ENCODE data around the gene PEX5L.

DNA sequence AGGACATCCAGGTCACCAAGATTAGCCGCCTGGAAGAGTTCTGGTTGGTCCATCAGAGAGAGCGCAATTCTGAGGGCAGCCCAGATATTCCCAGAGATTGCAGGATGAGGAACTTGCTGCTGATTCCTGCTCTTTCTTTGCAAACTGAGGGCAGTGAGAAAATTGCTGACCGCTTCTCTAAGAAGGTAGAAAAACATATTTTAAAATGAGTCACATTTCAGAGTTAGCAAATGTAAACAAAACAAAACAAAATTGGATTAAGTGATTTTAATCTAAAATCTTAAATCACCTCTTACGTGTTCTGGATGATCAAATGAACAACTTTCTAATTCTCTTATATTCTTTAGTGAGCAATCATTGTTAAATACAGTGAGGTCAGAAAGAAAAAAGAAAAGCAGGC, 234.9 kb downstream of the PEX5L start:
- TF ChIP-seq POLR2AphosphoS5 (IDR thresholded peaks at IDR 0.05), result no peak
- no peak for TF ChIP-seq CTCF (IDR thresholded peaks at IDR 0.05)
- TF ChIP-seq POLR2A (IDR thresholded peaks at IDR 0.05), result no peak

Measured in prostate gland (tissue), 2 donors.